HG02852 (cell line): Measurements from ENCODE around the gene CRBN.

ENCODE experiments used
- ATAC-seq: cut with Tn5 transposase; IDR thresholded peaks from one replicate; pipeline ENCODE4 v1.9.1; 2021; ENCODE audit warnings: mild to moderate bottlenecking, moderate library complexity; ENCODE audit not compliant: unreplicated experiment

CRBN gene

DNA sequence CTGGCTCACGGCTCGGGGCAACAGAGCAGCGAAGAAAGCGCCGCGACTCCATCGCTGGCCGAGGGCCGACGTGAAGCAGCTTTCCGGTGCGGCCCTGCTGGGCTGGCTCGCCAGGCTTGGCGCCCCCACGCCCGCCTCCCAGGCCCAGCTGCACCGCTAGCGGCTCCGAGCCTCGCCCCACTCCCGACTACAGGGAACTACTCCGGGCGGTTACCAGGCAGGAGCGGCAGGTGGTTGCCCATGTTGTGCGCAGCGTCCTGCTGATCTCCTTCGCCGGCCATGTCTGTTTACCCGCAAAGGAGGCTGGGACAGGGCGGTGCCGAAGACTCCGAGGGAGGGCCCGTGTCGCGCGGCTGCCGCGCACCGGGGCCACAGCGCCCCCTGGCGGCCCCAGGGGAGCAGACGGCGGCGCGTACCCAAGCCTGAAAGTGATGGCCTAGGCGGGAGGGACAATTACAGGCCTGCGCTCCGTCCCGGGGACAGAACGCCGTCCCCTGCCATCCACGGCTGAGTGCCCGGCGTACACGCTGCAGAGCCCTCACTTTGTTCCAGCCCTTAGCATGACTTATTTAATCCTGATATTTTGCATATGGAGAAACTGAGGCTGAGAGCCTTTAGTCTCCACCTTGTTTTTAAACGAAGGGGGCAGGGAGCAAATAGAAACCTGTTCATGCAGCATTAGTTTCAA is at the start of gene CRBN:
Gene CRBN, minus strand, starts transcription at position 285 of the 688 bp plus-strand sequence. Its CDS starts 4 bp downstream, at position 281.
- peak; percentile 99 for ATAC-seq

DNA sequence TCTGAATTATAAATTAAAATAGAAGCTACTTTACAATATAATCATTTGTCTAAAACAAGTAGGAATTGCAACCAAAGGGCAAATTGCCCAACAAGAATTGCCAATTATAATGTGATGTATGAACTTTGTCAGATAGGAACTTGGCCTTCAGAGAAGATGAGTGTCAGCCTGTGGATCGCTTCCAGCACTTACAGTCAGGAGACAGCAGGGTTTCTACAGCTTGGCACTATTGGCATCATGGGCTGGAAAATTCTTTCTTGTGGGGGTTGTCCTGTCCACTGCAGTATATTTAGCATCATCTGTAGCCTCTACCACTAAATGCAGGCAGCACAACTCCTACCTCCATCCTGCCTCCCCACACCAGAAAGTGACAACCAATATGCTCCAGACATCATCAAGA is 48.1 kb upstream of the CRBN start:
- no peak for ATAC-seq

DNA sequence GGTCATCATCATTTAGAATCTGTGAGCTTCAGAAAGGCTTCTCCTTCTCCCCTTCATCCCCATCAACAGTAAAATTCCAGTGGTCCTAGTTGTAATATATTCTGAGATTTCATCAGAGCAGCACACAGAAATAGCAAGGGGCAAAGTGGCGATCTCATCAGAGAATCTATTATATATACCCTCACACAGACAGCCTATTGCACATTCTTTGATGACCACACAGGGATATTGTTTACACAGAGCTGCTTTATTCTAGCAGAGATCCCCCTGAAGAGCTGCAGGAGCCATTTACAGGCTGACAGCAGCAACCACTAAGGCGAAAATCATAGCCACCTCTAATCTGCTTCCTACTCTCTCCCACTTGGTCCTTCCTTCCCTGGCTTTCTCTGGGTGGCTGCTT is 42.0 kb upstream of the CRBN start:
- no peak for ATAC-seq

- ATAC-seq: no peak
These were observed 36.9 kb upstream of the CRBN start for GRCh38 chr3:3216401-3216800.

- ATAC-seq: no peak
These were observed 33.4 kb upstream of the CRBN start for GRCh38 chr3:3212781-3213440.

DNA sequence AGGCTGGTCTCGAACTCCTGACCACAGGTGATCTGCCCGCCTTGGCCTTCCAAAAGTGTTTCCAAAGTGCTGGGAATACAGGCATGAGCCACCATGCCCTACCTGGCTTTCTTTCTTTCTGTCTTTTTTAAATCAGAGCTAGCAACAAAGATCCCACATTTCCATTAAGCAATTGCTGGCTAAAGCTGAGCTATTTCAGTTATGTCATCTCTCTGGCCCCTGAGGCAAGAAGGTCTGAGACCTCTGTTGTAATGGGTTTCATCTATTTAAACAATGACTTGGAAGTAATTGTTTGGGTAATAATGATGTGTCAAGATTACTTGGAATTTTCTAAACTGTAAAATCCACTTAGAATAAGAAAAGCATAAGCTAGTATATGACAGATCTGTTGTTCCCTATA is 30.2 kb upstream of the CRBN start:
- ATAC-seq: no peak

DNA sequence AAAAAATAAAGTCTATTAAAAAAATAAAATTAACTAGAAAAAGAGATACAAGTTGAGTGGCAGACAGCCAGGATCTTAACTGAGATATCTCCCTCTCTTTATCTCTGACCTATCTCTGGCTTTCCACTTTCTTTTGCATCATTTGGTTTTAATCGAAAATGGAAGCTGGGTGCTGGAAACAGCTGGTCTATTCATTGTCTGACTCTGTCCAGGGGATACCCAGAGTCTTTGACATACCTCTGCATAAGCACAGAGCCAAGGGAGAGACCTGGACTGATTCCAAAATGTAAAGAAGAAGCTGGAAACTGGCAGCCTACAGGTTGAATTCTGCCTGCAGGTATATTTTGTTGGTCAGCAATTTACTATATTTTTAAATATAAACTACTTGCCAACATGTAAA is 29.6 kb upstream of the CRBN start:
- no peak for ATAC-seq

GRCh38 chr3:3201611-3202010 is 22.1 kb upstream of the CRBN start:
- peak; percentile 96 for ATAC-seq

- peak; percentile 53 for ATAC-seq
These were observed 21.2 kb upstream of the CRBN start for GRCh38 chr3:3200632-3201212.

- ATAC-seq: no peak
These were observed 19.8 kb upstream of the CRBN start for GRCh38 chr3:3199306-3199705.

DNA sequence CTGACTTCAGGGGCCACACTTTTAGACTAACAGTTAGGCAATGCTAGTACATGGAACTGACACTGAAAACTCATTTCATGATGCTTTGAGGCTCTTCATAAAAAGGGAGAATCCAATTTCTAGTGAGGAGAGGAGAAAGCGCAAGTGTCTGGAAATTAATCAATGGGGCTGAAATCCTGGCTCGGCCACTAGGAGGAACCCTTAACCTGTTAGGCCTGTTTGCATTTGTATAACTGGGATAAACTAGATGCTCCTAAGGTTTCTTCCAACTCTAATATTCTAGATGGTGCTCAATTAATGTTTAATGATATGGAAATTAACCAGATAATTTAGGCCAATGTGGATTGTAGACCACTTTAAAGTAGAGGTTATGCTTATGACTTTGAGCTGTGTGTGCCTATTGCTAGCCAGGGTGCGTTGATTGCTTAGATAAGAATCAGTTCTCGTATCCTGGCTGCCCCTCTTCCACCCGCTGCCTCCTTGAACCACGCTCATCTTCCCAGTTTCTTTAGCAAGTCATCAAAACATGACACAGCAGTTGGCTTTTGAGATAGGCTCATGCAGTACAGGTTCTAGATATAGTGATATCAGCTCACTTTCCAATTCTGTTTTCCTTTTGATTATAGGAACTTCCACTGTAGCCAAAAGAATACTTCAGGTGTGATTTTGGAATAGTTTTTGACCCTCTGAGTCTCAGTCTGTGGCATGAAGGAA is 16.8 kb upstream of the CRBN start:
- ATAC-seq: no peak

DNA sequence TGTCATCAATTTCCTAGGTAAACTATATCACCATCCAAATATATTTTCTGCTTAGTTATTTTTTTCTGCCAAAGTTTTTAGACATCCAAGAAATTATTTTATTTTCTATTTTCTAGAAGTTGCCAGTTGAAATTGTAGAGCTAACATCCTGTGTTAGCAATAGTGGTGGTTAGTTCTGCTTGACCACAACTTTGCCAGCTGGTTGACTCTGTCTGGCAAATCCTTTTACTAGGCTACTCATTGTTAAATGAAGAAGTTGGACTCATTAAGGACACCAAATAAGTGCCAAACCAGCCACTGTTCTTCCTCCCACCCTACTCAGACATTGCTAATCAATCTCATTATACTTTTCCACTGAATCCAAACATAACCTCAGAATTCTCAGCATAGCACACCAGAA is 15.4 kb upstream of the CRBN start:
- ATAC-seq: no peak

- no peak for ATAC-seq
These were observed 12.8 kb upstream of the CRBN start for GRCh38 chr3:3192286-3192675.

DNA sequence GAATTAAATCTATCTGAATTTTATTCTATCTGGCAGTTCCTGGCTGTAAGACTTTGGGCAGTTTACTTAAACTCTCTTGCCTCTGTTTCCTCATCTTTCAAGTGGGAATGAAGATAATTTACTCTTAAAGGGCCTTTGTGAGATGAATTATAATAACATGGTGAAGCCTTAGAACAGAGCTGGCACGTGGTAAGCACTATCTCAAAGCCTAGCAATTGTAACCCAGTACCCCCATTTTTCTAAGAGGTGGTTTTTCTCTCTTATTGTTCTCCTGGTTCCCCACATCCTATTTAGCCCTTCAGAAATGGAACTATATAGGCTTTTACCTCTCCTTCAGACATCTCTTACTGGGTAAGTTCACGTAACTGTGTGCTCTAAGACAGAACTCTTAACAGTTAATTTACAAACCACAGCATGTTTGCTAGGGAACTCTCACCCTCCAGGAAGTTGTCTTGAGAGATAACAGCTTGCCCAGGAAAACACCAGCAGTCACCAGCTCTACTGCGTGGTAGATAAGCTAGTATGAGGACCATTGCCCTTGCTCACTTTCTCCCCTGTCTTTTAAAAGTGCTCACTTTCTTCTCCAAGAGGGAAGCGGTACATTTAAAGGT is 12.3 kb upstream of the CRBN start:
- no peak for ATAC-seq

GRCh38 chr3:3189961-3190360 is 10.5 kb upstream of the CRBN start:
- no peak for ATAC-seq

DNA sequence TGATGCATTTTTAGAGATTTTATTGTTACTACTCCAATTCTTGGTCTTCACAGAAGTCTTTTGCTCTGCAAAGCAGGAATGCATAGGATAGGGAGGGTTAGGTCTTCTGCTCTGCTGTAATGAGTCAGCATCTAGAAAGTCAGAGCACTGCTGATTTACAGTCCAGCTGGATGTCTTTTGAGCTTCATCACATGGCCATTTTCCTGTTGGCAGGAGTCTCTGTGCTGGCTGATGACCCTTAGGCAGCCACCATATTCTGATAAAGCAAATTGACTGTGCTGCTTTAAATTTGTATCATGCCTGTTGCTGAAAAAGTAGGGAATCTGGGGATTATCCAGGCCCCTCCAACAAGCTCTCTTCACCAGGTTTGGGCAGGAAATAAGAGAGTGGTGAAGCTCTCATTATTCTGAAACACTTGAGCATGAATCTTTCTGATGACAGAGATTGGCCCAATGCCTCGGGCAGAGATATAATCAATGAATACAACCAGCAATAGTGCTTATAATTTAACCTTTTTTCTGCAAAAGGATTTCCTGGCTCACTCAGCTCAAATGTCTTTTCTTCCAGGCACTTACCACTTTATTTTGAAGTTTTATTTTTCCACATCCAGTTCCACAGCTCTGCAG is 9.7 kb upstream of the CRBN start:
- ATAC-seq: no peak

DNA sequence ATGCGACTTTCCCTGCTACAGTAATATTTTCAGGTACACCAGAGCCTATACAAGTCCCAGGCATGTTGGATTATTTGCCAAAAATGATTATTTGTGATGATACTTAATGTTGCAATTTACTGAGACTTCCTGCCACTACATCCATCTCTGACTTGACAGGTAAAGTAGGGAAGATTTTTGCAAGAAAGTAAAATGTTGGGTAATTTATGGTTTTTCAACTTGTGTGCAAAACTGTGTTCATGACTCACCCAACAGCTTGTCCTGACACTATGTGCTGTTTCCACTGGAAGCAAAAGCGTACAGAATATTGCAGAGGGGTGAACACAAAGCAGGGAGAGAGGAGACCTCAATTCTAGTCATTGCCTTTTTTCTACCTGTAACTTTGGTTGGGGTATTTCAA is 5.4 kb upstream of the CRBN start:
- ATAC-seq: no peak

DNA sequence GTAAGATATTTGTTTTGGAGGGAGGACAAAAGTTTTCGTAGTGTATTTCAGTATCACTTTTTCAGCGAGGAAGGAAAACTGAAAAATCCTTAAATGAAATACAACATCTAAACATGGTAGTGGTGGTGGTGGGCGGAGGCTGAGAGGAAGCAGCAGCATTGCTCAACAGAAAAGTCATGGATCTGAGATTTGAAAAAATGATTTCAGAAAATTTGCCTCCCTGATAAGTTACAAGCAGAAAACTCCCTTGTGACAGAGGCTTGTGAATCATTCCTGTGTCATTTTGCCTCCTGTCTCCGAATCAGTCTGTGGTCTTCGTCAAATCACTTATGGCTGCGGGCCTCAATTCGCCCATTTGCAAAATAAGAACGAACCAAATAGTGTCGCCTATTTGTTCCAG is 965 bp upstream of the CRBN start:
- ATAC-seq: no peak

GRCh38 chr3:3178498-3179328 is 778 bp downstream of the CRBN start:
- ATAC-seq: no peak

DNA sequence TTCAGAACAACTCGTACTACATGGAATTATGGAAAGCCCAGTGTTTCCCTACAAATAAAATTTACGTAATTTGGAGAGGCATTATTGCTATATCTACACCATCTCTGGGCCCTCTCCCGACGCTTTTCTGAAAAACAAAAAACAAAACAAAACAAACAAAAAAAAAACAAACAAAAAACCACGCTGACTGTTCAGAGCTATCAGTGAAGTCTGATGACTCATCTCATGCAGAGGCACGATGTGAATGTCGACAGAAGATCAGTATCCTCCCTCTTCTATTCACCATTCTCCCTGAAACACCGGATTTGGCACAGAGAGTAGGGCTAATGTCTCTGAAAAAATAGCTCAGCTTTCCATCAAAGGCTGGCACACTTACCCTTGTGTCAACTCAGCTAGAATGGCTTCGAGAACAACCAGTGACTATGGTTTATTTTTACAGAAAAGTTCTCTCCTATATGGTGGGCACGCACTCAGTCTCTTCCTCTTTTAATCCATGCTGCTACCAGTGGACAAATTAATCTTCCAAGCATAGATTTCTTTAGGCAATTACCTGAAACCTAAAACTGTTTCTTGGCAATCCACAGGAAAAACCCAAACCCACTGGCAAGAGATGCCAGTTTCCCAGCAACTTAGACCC is 1.5 kb downstream of the CRBN start:
- ATAC-seq: no peak
